Panc1 (cell line): ENCODE data around the gene CDK14. TPM values are rescaled to one million over a fixed set of nuclear protein-coding genes. Genes with fewer than 3 reads are reported as not detected.

Experiments
- ATAC-seq: fragments of 200-7000 bp; cut with Tn5 transposase; 2 replicates; pipeline ENCODE4 v1.9.1; 2020; ENCODE audit warnings: mild to moderate bottlenecking, moderate library complexity
- BruUV-seq: library from RNA; stranded (reverse); fragments of 400-500 nt; replicated peaks from 2 replicates; lab custom pipeline; 2021; lab: Mats Ljungman, UMichigan
- CTCF ChIA-PET: fragments of 300-600 bp; sonication (Branson Sonifier 250); formaldehyde crosslinking; loops from one replicate; lab custom pipeline; 2022; ENCODE audit warnings: antibody characterized with exemption; lab: Charles Lee
- POLR2A ChIA-PET: fragments of 300-600 bp; sonication (Branson Sonifier 250); formaldehyde crosslinking; loops from one replicate; lab custom pipeline; 2022; ENCODE audit warnings: antibody characterized with exemption; lab: Charles Lee
- DNase-seq: peaks from one replicate; pipeline ENCODE4 v3.0.0-alpha.2; 2010; ENCODE audit warnings: low read depth, low spot score
- H3K27ac ChIP-seq: 2 replicates; pipeline ENCODE4 v1.5.1; 2011; ENCODE audit warnings: mild to moderate bottlenecking, low read length, inconsistent platforms
- H3K27me3 ChIP-seq: fragments of 200-500 bp; sonication (Bioruptor generic); 2 replicates; pipeline ENCODE4 v1.6.0; 2014; ENCODE audit warnings: low read length, inconsistent platforms; ENCODE audit not compliant: control insufficient read depth, insufficient read depth
- H3K36me3 ChIP-seq: fragments of 200-500 bp; sonication (Bioruptor generic); 2 replicates; pipeline ENCODE4 v1.5.1; 2014; ENCODE audit warnings: inconsistent platforms, mild to moderate bottlenecking, low read length, moderate library complexity; ENCODE audit not compliant: control insufficient read depth, insufficient read depth
- H3K4me1 ChIP-seq: 2 replicates; pipeline ENCODE4 v1.5.1; 2011; ENCODE audit warnings: inconsistent platforms, mild to moderate bottlenecking, low read length, moderate library complexity; ENCODE audit not compliant: control insufficient read depth, insufficient read depth
- H3K4me3 ChIP-seq, 2 experiments: 2 replicates each; pipeline ENCODE4 v1.5.1; 2011 to 2012; ENCODE audit warnings: low read depth in 2 of 2, low read length in 2 of 2, mild to moderate bottlenecking in 2 of 2, inconsistent platforms in 1 of 2, moderate library complexity in 1 of 2
- H3K9me3 ChIP-seq: fragments of 200-500 bp; sonication (Bioruptor generic); 2 replicates; pipeline ENCODE4 v1.5.1; 2014; ENCODE audit warnings: low read depth, mild to moderate bottlenecking, inconsistent platforms, low read length, moderate library complexity; ENCODE audit not compliant: control insufficient read depth, insufficient read depth
- POLR2AphosphoS5 ChIP-seq: IDR thresholded peaks from 2 replicates; pipeline ENCODE4 v1.6.1; 2012; ENCODE audit warnings: mild to moderate bottlenecking, low read depth, low read length, moderate library complexity
- SIN3A ChIP-seq: IDR thresholded peaks from 2 replicates; pipeline ENCODE4 v1.6.1; 2012; ENCODE audit warnings: low read depth, mild to moderate bottlenecking, low read length, moderate library complexity, borderline replicate concordance; ENCODE audit not compliant: insufficient read depth
- TCF7L2 ChIP-seq: IDR thresholded peaks from 2 replicates; pipeline ENCODE4 v1.6.1; 2011; ENCODE audit warnings: mild to moderate bottlenecking, low read depth, low read length, inconsistent platforms
- in situ Hi-C: cut with HindIII; loops from 2 replicates; pipeline ENCODE4 v1.10.0; 2016; ENCODE audit warnings: low sequenced_read_pairs, low pct_unique_long_range_greater_than_20kb
- intact Hi-C: fragments of 100-400 bp; cut with micrococcal nuclease; formaldehyde crosslinking; loops from one replicate; pipeline ENCODE4 v1.10.0; 2022; ENCODE audit not compliant: unreplicated experiment
- total RNA-seq: library from RNA; stranded (reverse); gene quantifications from one replicate; pipeline ENCODE4 v1.2.1, GENCODE V29; 2021; ENCODE audit not compliant: unreplicated experiment
- TF ChIP-seq, protein P1 (sequence below), 2 experiments: IDR thresholded peaks; 2 replicates each; pipeline ENCODE4 v1.6.1; 2011 to 2012; ENCODE audit warnings: low read depth in 2 of 2, control low read depth in 1 of 2, low read length in 1 of 2, mild to moderate bottlenecking in 1 of 2, moderate library complexity in 1 of 2; ENCODE audit not compliant: insufficient read depth in 1 of 2
- TF ChIP-seq, protein P2 (sequence below): fragments of 450-650 bp; IDR thresholded peaks from 2 replicates; pipeline ENCODE4 v1.5.1; 2017; ENCODE audit warnings: mild to moderate bottlenecking

The CDK14 gene
- total RNA-seq, 1 experiment from 2014 or later = 3.0 TPM

DNA sequence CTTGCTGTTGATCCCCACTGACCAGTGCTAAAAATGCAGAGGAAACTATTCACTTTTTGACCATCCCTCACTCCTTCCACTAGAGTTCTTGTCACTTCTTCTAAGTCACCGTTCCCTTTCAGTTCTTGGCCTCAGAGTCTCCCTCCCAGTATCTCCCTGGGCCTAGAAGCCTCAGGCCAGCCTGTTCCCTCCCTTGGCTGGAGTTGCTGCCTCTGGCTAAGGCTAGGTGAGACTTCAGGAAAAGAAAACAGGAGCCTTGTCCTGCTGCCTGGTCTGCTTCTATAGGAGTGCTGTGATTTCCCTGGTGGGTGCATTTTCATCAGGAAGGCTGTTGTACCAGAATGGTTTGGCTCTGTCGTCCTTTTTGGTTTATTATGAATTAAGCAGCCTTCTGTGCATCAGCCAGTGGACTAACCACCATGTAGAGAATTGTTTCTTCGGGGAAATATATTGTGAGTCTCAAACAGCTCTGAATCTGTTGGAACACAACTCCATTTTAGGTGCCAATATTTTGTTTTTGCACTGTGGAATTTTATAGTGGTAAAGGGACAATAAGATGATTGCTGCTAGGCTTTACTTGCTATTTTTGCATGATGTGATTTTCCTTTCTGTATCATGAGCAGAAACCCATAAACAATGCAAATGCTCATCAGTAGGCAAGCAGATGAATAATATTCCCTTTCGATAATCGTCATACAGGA, 434.7 kb downstream of the CDK14 start:
- no peak overlapping the region for H3K4me3 ChIP-seq
- intact Hi-C loops (loop anchor here (5.0 to 10.0 kb wide), 2 partner anchors 476 to 574 kb away; no protein-coding TSS in a partner anchor), in situ Hi-C loops (no loop called here)
- no peaks in the 10 kb centered on the region for H3K36me3 ChIP-seq
- H3K27me3 ChIP-seq = no peaks in the 10 kb centered on the region
- BruUV-seq = no TSS peak
- DNase-seq = no peak
- ATAC-seq = no peak
- CTCF ChIA-PET = no interaction called here
- H3K9me3 ChIP-seq = no peaks in the 10 kb centered on the region
- TF ChIP-seq POLR2AphosphoS5 = no peak
- H3K27ac ChIP-seq = no peak overlapping the region
- H3K4me1 ChIP-seq = no peaks in the 10 kb centered on the region
- POLR2A ChIA-PET = no interaction called here

DNA sequence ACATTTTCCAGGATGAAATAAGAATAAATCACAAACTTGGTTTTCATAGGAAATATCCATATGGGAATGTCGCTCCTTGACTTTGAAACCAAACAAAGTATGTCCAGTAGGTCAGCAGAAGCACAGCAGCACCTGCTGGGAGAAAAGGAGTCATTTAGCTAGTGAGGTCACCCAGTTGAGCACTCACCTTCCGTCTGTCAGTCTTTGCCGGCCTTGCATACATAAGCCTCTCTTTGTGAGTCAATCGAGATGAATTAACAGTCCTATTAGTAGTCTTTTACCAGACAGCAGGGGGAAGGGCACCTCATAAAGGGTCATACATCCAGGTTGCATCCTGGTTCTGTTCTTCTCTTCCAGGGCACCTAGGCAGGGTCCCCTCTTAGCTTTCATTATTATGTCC, 435.6 kb downstream of the CDK14 start:
- H3K4me3 ChIP-seq = no peak overlapping the region
- no peaks in the 10 kb centered on the region for H3K4me1 ChIP-seq
- H3K27me3 ChIP-seq = no peaks in the 10 kb centered on the region
- no peaks in the 10 kb centered on the region for H3K9me3 ChIP-seq
- H3K27ac ChIP-seq = no peak overlapping the region
- no TSS peak for BruUV-seq
- CTCF ChIA-PET = interaction anchor here (0.5 kb wide), 1 partner anchor 24 kb away, joined by 10 read pairs; no protein-coding TSS in a partner anchor
- no peak for ATAC-seq
- in situ Hi-C loops = no loop called here
- DNase-seq = no peak
- intact Hi-C loops = loop anchor here (5.0 to 10.0 kb wide), 2 partner anchors 477 to 574 kb away; no protein-coding TSS in a partner anchor
- POLR2A ChIA-PET = no interaction called here
- H3K36me3 ChIP-seq = no peaks in the 10 kb centered on the region
- TF ChIP-seq, protein P1, sequence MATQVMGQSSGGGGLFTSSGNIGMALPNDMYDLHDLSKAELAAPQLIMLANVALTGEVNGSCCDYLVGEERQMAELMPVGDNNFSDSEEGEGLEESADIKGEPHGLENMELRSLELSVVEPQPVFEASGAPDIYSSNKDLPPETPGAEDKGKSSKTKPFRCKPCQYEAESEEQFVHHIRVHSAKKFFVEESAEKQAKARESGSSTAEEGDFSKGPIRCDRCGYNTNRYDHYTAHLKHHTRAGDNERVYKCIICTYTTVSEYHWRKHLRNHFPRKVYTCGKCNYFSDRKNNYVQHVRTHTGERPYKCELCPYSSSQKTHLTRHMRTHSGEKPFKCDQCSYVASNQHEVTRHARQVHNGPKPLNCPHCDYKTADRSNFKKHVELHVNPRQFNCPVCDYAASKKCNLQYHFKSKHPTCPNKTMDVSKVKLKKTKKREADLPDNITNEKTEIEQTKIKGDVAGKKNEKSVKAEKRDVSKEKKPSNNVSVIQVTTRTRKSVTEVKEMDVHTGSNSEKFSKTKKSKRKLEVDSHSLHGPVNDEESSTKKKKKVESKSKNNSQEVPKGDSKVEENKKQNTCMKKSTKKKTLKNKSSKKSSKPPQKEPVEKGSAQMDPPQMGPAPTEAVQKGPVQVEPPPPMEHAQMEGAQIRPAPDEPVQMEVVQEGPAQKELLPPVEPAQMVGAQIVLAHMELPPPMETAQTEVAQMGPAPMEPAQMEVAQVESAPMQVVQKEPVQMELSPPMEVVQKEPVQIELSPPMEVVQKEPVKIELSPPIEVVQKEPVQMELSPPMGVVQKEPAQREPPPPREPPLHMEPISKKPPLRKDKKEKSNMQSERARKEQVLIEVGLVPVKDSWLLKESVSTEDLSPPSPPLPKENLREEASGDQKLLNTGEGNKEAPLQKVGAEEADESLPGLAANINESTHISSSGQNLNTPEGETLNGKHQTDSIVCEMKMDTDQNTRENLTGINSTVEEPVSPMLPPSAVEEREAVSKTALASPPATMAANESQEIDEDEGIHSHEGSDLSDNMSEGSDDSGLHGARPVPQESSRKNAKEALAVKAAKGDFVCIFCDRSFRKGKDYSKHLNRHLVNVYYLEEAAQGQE (IDR thresholded peaks at IDR 0.05; ENCODE audit: insufficient read depth in 1 of 2, low read depth in 2 of 2, low read length in 1 of 2) = no peak
- no peak for TF ChIP-seq POLR2AphosphoS5
- TF ChIP-seq, protein P2, sequence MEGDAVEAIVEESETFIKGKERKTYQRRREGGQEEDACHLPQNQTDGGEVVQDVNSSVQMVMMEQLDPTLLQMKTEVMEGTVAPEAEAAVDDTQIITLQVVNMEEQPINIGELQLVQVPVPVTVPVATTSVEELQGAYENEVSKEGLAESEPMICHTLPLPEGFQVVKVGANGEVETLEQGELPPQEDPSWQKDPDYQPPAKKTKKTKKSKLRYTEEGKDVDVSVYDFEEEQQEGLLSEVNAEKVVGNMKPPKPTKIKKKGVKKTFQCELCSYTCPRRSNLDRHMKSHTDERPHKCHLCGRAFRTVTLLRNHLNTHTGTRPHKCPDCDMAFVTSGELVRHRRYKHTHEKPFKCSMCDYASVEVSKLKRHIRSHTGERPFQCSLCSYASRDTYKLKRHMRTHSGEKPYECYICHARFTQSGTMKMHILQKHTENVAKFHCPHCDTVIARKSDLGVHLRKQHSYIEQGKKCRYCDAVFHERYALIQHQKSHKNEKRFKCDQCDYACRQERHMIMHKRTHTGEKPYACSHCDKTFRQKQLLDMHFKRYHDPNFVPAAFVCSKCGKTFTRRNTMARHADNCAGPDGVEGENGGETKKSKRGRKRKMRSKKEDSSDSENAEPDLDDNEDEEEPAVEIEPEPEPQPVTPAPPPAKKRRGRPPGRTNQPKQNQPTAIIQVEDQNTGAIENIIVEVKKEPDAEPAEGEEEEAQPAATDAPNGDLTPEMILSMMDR = no peak
- no peak for TF ChIP-seq TCF7L2
- TF ChIP-seq SIN3A = no peak

DNA sequence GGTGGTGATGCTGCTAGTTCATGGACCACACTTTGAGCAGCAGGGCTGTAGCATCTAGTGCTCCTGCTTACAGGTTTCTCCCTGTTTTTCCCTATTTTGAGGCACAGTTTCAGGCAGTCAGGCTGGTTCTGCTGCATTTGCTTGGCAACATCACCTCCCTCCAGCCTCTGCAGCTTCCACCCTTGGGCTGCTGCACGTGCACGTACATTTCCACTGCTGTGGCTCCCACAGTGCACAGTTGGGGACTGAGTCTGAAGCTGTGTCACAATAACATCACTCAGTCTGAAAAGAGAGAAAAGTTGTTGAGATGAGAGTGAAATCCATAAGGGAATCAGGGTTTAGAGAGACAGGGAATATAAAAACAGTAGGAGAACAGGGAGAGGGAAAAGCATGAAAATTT, 437.5 kb downstream of the CDK14 start:
- Histone ChIP-seq H3K36me3 (no peaks in the 10 kb centered on the region), H3K9me3 (no peaks in the 10 kb centered on the region), H3K4me1 (no peaks in the 10 kb centered on the region), H3K27me3 (no peaks in the 10 kb centered on the region), H3K27ac (no peak overlapping the region), H3K4me3 (no peak overlapping the region)
- TF ChIP-seq, protein P2 = no peak
- TF ChIP-seq, protein P1 (IDR thresholded peaks at IDR 0.05; ENCODE audit: insufficient read depth in 1 of 2, low read depth in 2 of 2, low read length in 1 of 2) = no peak
- no peak for TF ChIP-seq POLR2AphosphoS5
- no peak for TF ChIP-seq TCF7L2
- no peak for TF ChIP-seq SIN3A
- ChIA-PET POLR2A (no interaction called here), CTCF (no interaction called here)
- DNase-seq = no peak
- intact Hi-C loops = loop anchor here (5.0 to 10.0 kb wide), 2 partner anchors 479 to 576 kb away; no protein-coding TSS in a partner anchor
- ATAC-seq = no peak
- in situ Hi-C loops = no loop called here
- BruUV-seq = no TSS peak
